Natural killer cell (primary cell): Measurements from ENCODE around the gene NRXN3. TPM values are rescaled to one million over a fixed set of nuclear protein-coding genes. Genes with fewer than 3 reads are reported as not detected.

Experiments
- ATAC-seq, 3 donors: fragments of 150-1000 bp in 2 of 3; fragments of 200-7000 bp in 1 of 3; cut with Tn5 transposase; 1 replicate in 1 of 3; 2 replicates in 2 of 3; pipeline ENCODE4 v1.10.0; 2021; ENCODE audit warnings: mild to moderate bottlenecking in 2 of 3, moderate library complexity in 2 of 3
- DNase-seq, 2 donors: peaks; one replicate each; pipeline versions ENCODE4 v3.0.0 to v3.0.0-alpha.2; 2013 to 2021; ENCODE audit warnings: mixed read lengths in 1 of 2
- H3K27ac ChIP-seq: one replicate; pipeline ENCODE4 v1.5.1; 2013; ENCODE audit warnings: mild to moderate bottlenecking, low read length
- H3K27me3 ChIP-seq: one replicate; pipeline ENCODE4 v1.6.1; 2013; ENCODE audit warnings: low read length; ENCODE audit not compliant: control insufficient read depth, insufficient read depth
- H3K36me3 ChIP-seq: one replicate; pipeline ENCODE4 v1.6.1; 2013; ENCODE audit warnings: low read length; ENCODE audit not compliant: control insufficient read depth, insufficient read depth
- H3K4me1 ChIP-seq: one replicate; pipeline ENCODE4 v1.6.1; 2013; ENCODE audit warnings: low read length; ENCODE audit not compliant: control insufficient read depth, insufficient read depth
- H3K4me3 ChIP-seq: one replicate; pipeline ENCODE4 v1.5.1; 2013; ENCODE audit warnings: low read length
- H3K9me3 ChIP-seq: one replicate; pipeline ENCODE4 v1.6.1; 2013; ENCODE audit warnings: low read length; ENCODE audit not compliant: control insufficient read depth, insufficient read depth
- H3K27ac Mint-ChIP-seq, 2 donors: one replicate each; pipeline ENCODE4 v1.8.0; 2022; ENCODE audit warnings: mild to moderate bottlenecking in 2 of 2, mixed read lengths in 2 of 2, moderate library complexity in 1 of 2
- H3K27me3 Mint-ChIP-seq, 2 donors: one replicate each; pipeline ENCODE4 v1.8.0; 2022; ENCODE audit warnings: low read depth in 2 of 2, mixed read lengths in 2 of 2
- H3K36me3 Mint-ChIP-seq: one replicate; pipeline ENCODE4 v1.8.0; 2022; ENCODE audit warnings: mixed read lengths
- H3K4me1 Mint-ChIP-seq, 2 donors: one replicate each; pipeline ENCODE4 v1.8.0; 2022; ENCODE audit warnings: mixed read lengths in 2 of 2
- H3K4me3 Mint-ChIP-seq: one replicate; pipeline ENCODE4 v1.8.0; 2022; ENCODE audit warnings: mild to moderate bottlenecking, moderate library complexity, mixed read lengths
- H3K9me3 Mint-ChIP-seq, 2 donors: one replicate each; pipeline ENCODE4 v1.8.0; 2022; ENCODE audit warnings: mixed read lengths in 2 of 2
- WGBS: methylation state at CpG from one replicate; pipeline ENCODE4 v1.1.7; 2013; ENCODE audit warnings: missing lambda C conversion rate; ENCODE audit not compliant: insufficient coverage; 5-methylcytosine and 5-hydroxymethylcytosine counted together
- intact Hi-C: fragments of 100-400 bp; cut with micrococcal nuclease; formaldehyde crosslinking; loops from one replicate; pipeline ENCODE4 v1.14.2; 2022
- total RNA-seq, 4 donors: library from RNA; stranded (reverse); fragments of 120-200 nt in 1 of 4; gene quantifications; one replicate each; pipeline versions ENCODE4 v1.2.3 to v1.2.4, GENCODE V29; 2013 to 2022
- TF ChIP-seq, protein P1 (sequence below): fragments of 200-600 bp; IDR thresholded peaks from one replicate; pipeline ENCODE4 v1.8.0; 2022; ENCODE audit warnings: antibody characterized with exemption

The NRXN3 gene
- total RNA-seq, 3 donors from 2014 or later (not counting 1 experiment from before 2014, with no cell fraction given): not detected

DNA sequence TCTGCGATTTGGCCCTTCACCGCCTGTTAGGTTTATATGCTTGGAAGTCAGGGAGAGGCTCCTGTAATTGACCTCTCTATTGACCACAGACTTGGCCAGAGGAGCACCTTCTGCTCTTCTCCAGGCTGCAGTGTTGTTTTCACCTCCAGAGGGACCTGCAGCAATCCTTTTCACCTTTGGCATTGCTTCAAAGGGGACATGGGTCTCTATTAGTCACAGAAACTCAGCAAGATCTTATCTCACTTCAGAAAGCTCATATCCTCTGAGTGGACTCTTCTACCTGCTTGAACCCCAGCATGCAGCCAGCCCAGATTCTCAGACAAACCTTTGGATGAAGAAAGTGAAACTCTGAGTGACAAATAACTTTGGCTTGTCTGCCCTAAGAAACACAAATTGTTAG is 339.3 kb downstream of the NRXN3 start:
- no peaks in the 10 kb centered on the region for H3K4me1 Mint-ChIP-seq
- TF ChIP-seq, protein P1, sequence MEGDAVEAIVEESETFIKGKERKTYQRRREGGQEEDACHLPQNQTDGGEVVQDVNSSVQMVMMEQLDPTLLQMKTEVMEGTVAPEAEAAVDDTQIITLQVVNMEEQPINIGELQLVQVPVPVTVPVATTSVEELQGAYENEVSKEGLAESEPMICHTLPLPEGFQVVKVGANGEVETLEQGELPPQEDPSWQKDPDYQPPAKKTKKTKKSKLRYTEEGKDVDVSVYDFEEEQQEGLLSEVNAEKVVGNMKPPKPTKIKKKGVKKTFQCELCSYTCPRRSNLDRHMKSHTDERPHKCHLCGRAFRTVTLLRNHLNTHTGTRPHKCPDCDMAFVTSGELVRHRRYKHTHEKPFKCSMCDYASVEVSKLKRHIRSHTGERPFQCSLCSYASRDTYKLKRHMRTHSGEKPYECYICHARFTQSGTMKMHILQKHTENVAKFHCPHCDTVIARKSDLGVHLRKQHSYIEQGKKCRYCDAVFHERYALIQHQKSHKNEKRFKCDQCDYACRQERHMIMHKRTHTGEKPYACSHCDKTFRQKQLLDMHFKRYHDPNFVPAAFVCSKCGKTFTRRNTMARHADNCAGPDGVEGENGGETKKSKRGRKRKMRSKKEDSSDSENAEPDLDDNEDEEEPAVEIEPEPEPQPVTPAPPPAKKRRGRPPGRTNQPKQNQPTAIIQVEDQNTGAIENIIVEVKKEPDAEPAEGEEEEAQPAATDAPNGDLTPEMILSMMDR: no peak
- no peak overlapping the region for H3K4me3 Mint-ChIP-seq

GRCh38 chr14:78512021-78512420 is 341.8 kb downstream of the NRXN3 start:
- TF ChIP-seq, protein P1: no peak
- H3K4me3 Mint-ChIP-seq: no peak overlapping the region
- H3K36me3 Mint-ChIP-seq: no peaks in the 10 kb centered on the region
- Histone ChIP-seq H3K36me3 (no peaks in the 10 kb centered on the region), H3K27ac (no peak overlapping the region), H3K4me3 (no peak overlapping the region), H3K4me1 (no peaks in the 10 kb centered on the region), H3K9me3 (no peaks in the 10 kb centered on the region), H3K27me3 (no peaks in the 10 kb centered on the region)
- no peak overlapping the region for H3K27ac Mint-ChIP-seq
- intact Hi-C loops: no loop called here
- ATAC-seq (no peak), DNase-seq (no peak)
- peaks cover 4 to 6% of the 10 kb centered on the region in 2 donors for H3K9me3 Mint-ChIP-seq
- no peaks in the 10 kb centered on the region for H3K4me1 Mint-ChIP-seq
- H3K27me3 Mint-ChIP-seq: no peaks in the 10 kb centered on the region
- WGBS: 92% methylated on average over 2 of the region's 2 CpGs

More for the DNA sequence above, 339.3 kb downstream of the NRXN3 start:
- Histone ChIP-seq H3K36me3 (no peaks in the 10 kb centered on the region), H3K27me3 (no peaks in the 10 kb centered on the region), H3K27ac (no peak overlapping the region), H3K4me1 (no peaks in the 10 kb centered on the region), H3K4me3 (no peak overlapping the region), H3K9me3 (no peaks in the 10 kb centered on the region)
- no peaks in the 10 kb centered on the region for H3K36me3 Mint-ChIP-seq
- H3K27ac Mint-ChIP-seq: no peak overlapping the region
- peaks cover 1 to 4% of the 10 kb centered on the region in 2 donors for H3K9me3 Mint-ChIP-seq
- H3K27me3 Mint-ChIP-seq: peaks cover 0 to 7% of the 10 kb centered on the region in 2 donors
- no peak for ATAC-seq
- intact Hi-C loops: no loop called here
- WGBS: no CpG with 5 or more reads among the region's 2 CpGs
- no peak for DNase-seq

GRCh38 chr14:78519863-78520262 is 349.7 kb downstream of the NRXN3 start:
- TF ChIP-seq, protein P1: no peak
- H3K4me3 Mint-ChIP-seq: no peak overlapping the region
- no peaks in the 10 kb centered on the region for H3K4me1 ChIP-seq
- no peaks in the 10 kb centered on the region for H3K36me3 Mint-ChIP-seq
- H3K36me3 ChIP-seq: no peaks in the 10 kb centered on the region
- ATAC-seq (no peak), DNase-seq (peak in 1 of 2 donors; percentile 9)
- no peaks in the 10 kb centered on the region for H3K9me3 ChIP-seq
- H3K27ac ChIP-seq: no peak overlapping the region
- no peak overlapping the region for H3K4me3 ChIP-seq
- intact Hi-C loops: no loop called here
- H3K27ac Mint-ChIP-seq: no peak overlapping the region
- H3K27me3 Mint-ChIP-seq: no peaks in the 10 kb centered on the region
- H3K27me3 ChIP-seq: no peaks in the 10 kb centered on the region
- H3K9me3 Mint-ChIP-seq: peaks cover 2 to 3% of the 10 kb centered on the region in 2 donors
- no peaks in the 10 kb centered on the region for H3K4me1 Mint-ChIP-seq

- H3K27ac ChIP-seq: no peak overlapping the region
- no peaks in the 10 kb centered on the region for H3K36me3 ChIP-seq
- H3K27me3 Mint-ChIP-seq: no peaks in the 10 kb centered on the region
- no peaks in the 10 kb centered on the region for H3K9me3 ChIP-seq
- peaks cover 0 to 2% of the 10 kb centered on the region in 2 donors for H3K9me3 Mint-ChIP-seq
- TF ChIP-seq, protein P1: no peak
- 60% methylated on average over 6 of the region's 7 CpGs for WGBS
- ATAC-seq (no peak), DNase-seq (no peak)
- H3K4me3 Mint-ChIP-seq: no peak overlapping the region
- no peaks in the 10 kb centered on the region for H3K4me1 Mint-ChIP-seq
- no peak overlapping the region for H3K27ac Mint-ChIP-seq
- no peaks in the 10 kb centered on the region for H3K36me3 Mint-ChIP-seq
- intact Hi-C loops: no loop called here
- H3K4me1 ChIP-seq: no peaks in the 10 kb centered on the region
- H3K27me3 ChIP-seq: no peaks in the 10 kb centered on the region
- no peak overlapping the region for H3K4me3 ChIP-seq
These were observed 354.0 kb downstream of the NRXN3 start for GRCh38 chr14:78524196-78524595.
